Peyer's patch (tissue), 4 donors: ENCODE results near the gene PCBP3.

Experiments
- CTCF ChIP-seq, 6 experiments: fragments of 450-650 bp in 4 of 6; fragments of 200-600 bp in 2 of 6; sonication (generic) in 1 of 6; IDR thresholded peaks; one replicate each; pipeline ENCODE4 v1.5.1; 2017 to 2019; ENCODE audit warnings: antibody characterized with exemption in 6 of 6, mild to moderate bottlenecking in 3 of 6, moderate library complexity in 1 of 6
- POLR2A ChIP-seq, 2 donors: fragments of 450-650 bp; IDR thresholded peaks; one replicate each; pipeline ENCODE4 v1.5.1; 2017; ENCODE audit warnings: antibody characterized with exemption in 2 of 2, mild to moderate bottlenecking in 2 of 2, moderate library complexity in 2 of 2

GRCh38 chr21:45908536-45909237 is 265.2 kb downstream of the PCBP3 start:
- TF ChIP-seq CTCF (IDR thresholded peaks at IDR 0.05) (no peak), POLR2A (IDR thresholded peaks at IDR 0.05) (no peak)
